ENCODE measurements around the gene ADARB1.

The ADARB1 gene

GRCh38 chr21:45225041-45225740 lies 150.8 kb downstream of the ADARB1 start:
- Histone ChIP-seq H3K36me3 (ENCODE audit: control insufficient read depth, insufficient read depth, low read length) (no peaks in the 10 kb centered on the region), H3K4me3 (replicated peaks; ENCODE audit: low read depth, low read length) (no peak overlapping the region), H3K27me3 (replicated peaks; ENCODE audit: control insufficient read depth, insufficient read depth, low read length) (no peaks in the 10 kb centered on the region; the same call in 1 of the 2 replicates)
- TF ChIP-seq CTCF (IDR thresholded peaks at IDR 0.05; ENCODE audit: insufficient read depth, low read length, poor library complexity, severe bottlenecking) = no peak
- DNase-seq (ENCODE audit: extremely low read depth, insufficient read length) = no peak

- H3K4me3 ChIP-seq (replicated peaks; ENCODE audit: low read depth, low read length) = no peak overlapping the region
- no peak for DNase-seq (ENCODE audit: extremely low read depth, insufficient read length)
- no peak for TF ChIP-seq CTCF (IDR thresholded peaks at IDR 0.05; ENCODE audit: insufficient read depth, low read length, poor library complexity, severe bottlenecking)
These were observed 151.5 kb downstream of the ADARB1 start for GRCh38 chr21:45225741-45226327.

GRCh38 chr21:45226540-45227326 lies 152.4 kb downstream of the ADARB1 start:
- no peak for TF ChIP-seq CTCF (IDR thresholded peaks at IDR 0.05; ENCODE audit: insufficient read depth, low read length, poor library complexity, severe bottlenecking)
- DNase-seq (ENCODE audit: extremely low read depth, insufficient read length) = no peak
- no peak overlapping the region for H3K4me3 ChIP-seq (replicated peaks; ENCODE audit: low read depth, low read length)
- H3K27me3 ChIP-seq (replicated peaks; ENCODE audit: control insufficient read depth, insufficient read depth, low read length) = no peaks in the 10 kb centered on the region; the same call in 1 of the 2 replicates
- H3K36me3 ChIP-seq (ENCODE audit: control insufficient read depth, insufficient read depth, low read length) = no peaks in the 10 kb centered on the region

More at GRCh38 chr21:45225741-45226327, 151.5 kb downstream of the ADARB1 start:
- Histone ChIP-seq H3K27me3 (replicated peaks; ENCODE audit: control insufficient read depth, insufficient read depth, low read length) (no peaks in the 10 kb centered on the region; the same call in 1 of the 2 replicates), H3K36me3 (ENCODE audit: control insufficient read depth, insufficient read depth, low read length) (no peaks in the 10 kb centered on the region)

GRCh38 chr21:45227735-45228134 lies 153.4 kb downstream of the ADARB1 start:
- DNase-seq (ENCODE audit: extremely low read depth, insufficient read length) = no peak
- TF ChIP-seq CTCF (IDR thresholded peaks at IDR 0.05; ENCODE audit: insufficient read depth, low read length, poor library complexity, severe bottlenecking) = no peak
- no peaks in the 10 kb centered on the region; the same call in 1 of the 2 replicates for H3K27me3 ChIP-seq (replicated peaks; ENCODE audit: control insufficient read depth, insufficient read depth, low read length)
- no peak overlapping the region for H3K4me3 ChIP-seq (replicated peaks; ENCODE audit: low read depth, low read length)
- H3K36me3 ChIP-seq (ENCODE audit: control insufficient read depth, insufficient read depth, low read length) = no peaks in the 10 kb centered on the region

GRCh38 chr21:45228171-45228641 lies 153.8 kb downstream of the ADARB1 start:
- DNase-seq (ENCODE audit: extremely low read depth, insufficient read length) = no peak
- Histone ChIP-seq H3K36me3 (ENCODE audit: control insufficient read depth, insufficient read depth, low read length) (no peaks in the 10 kb centered on the region), H3K4me3 (replicated peaks; ENCODE audit: low read depth, low read length) (no peak overlapping the region), H3K27me3 (replicated peaks; ENCODE audit: control insufficient read depth, insufficient read depth, low read length) (no peaks in the 10 kb centered on the region; the same call in 1 of the 2 replicates)
- TF ChIP-seq CTCF (IDR thresholded peaks at IDR 0.05; ENCODE audit: insufficient read depth, low read length, poor library complexity, severe bottlenecking) = no peak
